Amygdala (tissue), 56 donors: ENCODE measurements around the gene ZNF319.

Experiments
- DNase-seq, 56 donors: peaks; one replicate each; lab custom pipeline; 2025; lab: John Stamatoyannopoulos, UW

ZNF319 gene

DNA sequence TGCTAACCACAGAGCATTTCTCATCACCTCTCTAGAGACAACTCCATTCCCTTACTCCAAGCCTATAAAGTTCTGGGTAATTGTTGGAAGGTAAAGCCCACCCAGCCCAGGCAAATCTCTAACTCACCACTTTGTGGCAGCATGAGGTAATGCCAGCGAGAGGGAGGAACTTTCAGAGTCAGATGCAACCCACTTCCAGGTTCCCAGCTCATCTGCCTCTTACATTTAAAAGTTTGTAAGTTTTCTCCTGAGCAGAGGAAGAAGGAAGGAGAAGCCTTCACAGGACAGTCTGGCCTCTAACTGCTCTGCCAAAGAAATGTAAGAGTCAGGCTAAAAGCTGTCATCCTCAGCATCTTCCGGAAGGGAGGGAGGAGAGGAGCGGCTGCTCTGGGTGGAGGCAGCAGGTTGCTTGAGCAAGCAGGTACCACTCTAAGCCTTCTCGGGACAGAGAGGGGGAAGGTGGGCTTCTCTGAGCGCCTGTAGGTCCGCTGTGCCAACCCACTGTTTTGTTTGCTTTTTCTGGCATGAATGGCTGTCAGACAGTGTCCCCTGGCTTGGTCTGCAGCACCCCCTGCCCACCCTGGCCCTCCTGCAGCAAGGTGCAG lies 1.0 kb downstream of the ZNF319 start:
- peak in 4 of 56 donors; percentile 7 to 44 (median 12) for DNase-seq

DNA sequence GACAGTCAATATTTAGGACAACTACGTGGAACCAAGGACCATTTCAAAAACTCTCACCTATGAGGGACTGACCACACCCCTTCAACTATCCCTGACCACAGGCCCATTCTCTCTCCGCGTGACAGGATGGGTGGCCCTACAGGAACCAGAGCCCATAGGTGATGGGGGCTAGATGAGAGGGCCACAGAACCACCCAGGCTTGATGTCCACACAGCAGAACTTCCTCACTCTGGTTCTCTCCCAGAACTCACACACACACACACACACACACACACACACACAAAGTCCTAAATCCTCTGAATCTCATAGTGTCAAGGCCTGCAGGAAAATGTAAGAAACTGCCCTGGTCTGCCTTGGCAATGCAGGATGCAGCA lies 1.5 kb downstream of the ZNF319 start:
- DNase-seq, result no peak

DNA sequence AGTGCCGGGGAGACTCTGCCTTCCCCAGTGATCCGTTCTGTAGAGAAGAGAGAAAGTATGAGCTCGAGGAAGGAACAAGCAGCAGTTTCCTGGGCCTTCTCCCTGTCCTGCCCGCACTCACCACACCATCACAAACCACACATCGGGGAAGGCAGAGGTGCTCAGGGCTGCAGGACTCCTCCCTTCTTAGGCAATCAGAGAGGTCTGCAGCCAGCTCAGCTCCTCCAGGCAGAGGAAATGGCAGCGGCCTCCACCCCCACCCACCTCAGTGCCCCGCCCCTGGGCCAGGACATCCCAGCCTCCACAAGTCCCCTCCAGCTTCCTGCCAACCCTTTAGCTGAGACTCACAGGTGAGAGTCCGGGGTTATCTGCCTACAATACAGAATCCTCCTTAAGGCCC lies 2.0 kb downstream of the ZNF319 start:
- DNase-seq, result no peak

DNA sequence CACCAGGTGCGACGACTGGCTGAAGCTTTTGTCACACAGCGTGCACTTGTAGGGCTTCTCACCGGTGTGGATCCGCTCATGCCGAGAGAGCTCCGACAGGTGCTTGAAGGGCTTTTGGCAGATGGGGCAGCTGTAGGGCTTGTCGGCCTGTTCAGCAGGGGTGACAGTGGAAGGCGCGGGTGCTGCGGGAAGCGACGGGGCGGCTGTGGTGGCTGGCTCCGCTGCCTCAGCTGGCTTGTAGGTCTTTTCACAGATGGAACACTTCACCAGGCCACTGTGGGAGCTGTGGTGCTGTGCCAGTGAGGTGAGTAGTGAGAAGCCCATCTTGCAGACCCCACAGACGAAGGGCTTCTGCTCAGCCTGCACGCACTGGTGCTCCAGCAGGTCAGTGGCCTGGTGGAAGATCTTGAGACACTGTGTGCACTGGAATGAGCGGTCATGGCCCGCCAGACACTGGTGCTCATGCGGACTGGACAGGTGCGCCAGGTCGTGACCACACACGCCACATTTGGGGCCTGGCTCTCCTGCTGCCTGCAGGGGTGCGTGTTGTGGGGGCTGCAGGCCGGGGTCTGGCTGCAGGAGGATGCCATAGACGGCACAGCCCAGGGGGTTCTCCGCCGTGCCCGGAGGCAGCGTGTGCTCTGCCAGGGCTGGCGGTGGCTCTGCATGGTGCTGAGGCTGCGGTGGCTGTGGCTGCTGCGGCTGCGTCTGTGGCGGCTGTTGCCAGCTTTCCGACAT lies 2.8 kb downstream of the ZNF319 start:
- no peak for DNase-seq

DNA sequence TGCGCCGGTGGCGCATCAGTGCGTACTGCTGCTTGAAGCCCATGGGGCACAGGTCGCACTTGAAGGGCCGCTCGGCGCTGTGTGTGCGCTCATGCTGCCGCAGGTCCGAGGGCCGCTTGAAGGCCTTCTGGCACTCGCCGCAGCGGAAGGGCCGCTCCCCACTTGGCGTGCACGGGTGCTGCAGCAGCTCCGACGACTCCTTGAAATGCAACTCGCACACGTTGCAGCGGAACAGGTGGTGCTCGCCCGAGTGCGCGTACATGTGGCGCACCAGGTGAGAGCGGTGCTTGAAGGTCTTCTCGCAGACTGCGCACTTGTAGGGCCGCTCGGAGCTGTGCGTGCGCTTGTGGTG lies 3.3 kb downstream of the ZNF319 start:
- no peak for DNase-seq

DNA sequence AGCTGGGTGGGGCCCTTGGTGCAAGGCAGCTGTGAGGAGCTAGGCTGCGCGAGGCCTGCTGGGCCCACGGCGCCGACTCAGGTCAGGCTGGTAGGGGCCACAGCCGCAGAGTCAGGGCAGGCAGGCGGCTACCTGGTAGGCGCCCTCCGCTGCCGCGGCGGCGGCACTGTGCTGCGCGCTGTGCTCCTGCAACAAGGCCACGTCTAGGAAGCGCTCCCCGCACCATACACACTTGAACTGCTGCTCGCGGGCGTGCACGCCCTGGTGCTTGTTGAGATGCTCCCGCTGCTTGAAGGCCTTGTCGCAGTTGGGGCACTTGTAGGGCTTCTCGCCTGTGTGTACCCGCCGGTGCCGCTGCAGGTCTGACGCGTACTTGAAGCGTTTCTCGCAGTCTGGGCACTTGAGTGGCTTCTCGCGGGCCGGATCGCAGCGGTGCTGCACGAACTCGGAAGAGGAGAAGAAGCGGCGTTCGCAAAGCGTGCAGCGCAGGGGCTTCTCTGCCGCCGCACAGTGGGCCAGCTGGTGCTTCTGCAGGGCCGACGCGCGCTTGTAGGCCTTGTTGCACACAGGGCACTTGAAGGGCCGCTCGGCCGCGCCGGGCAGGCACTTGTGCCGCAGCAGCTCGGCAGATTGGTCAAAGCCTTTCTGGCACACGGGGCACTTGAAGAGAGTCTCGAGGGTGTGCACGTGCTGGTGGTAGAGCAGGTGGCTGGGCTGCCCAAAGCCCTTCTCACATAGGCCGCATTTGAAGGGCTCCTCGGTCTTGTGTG lies 3.9 kb downstream of the ZNF319 start:
- no peak for DNase-seq

DNA sequence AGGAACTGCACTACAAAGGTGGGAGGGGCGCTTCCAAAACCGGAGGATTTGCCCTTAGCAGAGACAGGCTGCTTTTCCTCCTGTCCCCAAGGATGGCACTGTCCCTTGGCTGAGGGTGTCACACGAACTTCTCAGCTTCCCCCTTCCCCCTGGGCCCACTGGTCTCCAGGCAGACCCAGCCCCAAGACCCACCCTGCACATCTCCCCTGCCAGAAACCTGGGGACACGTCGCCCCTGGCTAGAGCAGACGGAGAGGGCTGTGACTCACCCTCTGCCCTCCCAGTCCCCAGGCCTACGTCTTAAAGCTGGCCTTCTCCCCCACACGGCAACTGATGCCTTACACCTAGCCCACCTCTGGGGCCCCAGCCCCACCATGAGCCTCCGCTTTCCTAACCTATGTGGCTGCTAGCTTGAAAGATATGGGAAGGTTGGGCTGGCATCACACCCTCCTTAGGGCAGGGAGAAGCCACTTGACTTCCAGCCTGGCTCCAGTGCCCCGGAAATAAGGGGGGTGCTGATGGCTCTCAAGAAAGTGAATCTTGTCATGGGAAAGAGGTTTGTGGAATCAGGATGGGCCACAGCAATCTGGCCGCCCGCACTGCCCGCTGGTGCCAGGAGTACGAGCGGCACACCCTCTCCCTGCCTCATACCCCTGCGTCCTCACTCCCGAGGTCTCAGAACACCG lies 4.6 kb downstream of the ZNF319 start:
- no peak for DNase-seq

DNA sequence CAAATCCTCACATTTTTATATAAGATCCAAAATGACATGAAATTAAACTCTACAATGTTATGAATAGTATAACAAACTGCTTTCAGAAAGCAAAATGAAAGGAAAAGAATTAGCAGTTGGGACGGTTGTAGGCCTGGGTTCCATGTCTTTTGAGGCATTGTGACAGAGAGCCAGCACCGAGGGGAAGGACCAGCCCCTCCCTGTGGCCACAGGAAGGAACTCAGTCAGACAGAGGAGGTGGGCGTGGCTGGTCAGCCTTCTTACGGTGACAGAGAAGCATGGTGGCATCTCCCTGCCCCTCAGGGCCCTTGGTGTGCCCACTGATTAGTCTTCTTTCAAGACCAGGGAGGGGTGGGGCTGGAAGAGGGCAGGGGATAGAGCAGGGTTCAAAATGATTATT lies 5.7 kb downstream of the ZNF319 start:
- peak in 2 of 56 donors; percentile 7 to 10 for DNase-seq

DNA sequence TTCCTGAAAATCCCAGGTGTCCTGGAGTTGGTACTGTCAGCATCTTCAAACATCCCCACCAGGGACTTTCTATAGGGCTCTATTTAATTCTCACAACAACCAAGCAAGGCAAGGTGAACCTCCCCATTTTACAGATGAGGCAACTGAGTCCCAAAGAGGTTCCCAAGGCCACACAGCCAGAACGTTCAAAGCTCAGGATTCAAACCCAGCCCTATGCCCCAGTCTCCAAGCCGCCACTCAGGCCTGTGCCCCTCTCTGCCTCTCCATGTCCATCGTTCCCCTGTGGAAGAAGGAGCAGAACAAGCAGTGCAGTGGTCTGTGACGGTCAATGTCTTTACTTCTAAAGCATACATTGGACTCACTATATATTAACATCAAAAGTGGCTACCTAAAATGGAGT lies 6.1 kb downstream of the ZNF319 start:
- DNase-seq, result no peak

DNA sequence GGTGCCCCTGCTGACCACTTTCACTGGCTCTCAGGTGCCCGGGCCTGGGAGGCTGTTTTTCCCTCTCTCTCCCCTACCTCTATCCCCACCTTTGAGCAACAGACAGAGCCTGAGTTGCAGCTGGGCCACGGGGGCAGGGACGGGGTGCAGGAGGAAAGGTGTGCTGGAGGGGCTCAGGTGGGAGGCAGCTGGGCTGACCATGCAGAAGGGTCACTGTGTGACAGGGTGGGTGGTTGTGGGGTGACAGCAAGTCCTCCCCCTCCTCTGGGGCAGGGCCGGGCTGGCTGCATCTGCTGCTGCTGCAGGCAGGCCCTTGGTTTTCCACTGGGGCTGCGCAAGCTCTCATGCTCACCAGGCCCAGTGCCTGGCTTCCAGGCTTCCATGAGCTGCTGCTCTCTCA lies 6.6 kb downstream of the ZNF319 start:
- no peak for DNase-seq

DNA sequence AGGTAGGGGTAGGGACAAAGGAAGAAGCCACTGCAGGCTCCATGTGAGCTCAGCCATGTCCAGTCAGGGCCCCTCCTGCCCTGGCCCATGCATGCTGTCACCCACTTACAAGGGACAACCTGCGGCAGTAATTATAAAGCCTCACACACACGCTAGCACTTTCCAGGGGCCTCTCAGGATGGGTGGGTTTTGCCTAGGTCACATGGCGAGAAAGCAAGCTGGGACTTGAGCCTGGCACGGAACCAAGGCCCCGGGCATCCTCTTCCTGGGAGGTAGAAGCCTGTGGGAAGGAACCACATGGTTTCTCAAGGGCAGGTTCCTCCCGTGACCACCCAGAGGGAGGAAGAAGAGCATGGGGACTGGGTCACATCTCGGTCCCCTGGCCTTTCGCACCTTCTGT lies 7.0 kb downstream of the ZNF319 start:
- no peak for DNase-seq

DNA sequence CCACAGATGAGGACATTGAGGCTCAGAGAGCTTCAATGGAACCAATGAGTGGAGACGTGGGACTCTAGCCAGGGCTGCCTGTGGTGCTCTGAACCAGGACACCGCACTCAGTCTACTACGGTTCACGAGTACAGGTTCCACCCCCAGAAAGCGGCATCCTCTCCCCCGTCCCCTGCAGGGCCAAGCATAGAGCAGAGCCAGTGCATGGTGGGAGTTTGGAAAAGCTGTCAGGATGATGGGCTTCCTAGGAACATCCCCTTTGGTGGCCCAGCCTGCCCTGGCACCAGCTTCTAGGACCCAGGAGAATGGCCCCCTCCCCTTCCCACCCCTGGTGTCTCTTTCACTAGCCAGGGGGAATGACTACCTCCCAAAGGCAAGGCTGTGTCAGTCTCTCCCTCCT lies 8.4 kb downstream of the ZNF319 start:
- DNase-seq, result no peak

DNA sequence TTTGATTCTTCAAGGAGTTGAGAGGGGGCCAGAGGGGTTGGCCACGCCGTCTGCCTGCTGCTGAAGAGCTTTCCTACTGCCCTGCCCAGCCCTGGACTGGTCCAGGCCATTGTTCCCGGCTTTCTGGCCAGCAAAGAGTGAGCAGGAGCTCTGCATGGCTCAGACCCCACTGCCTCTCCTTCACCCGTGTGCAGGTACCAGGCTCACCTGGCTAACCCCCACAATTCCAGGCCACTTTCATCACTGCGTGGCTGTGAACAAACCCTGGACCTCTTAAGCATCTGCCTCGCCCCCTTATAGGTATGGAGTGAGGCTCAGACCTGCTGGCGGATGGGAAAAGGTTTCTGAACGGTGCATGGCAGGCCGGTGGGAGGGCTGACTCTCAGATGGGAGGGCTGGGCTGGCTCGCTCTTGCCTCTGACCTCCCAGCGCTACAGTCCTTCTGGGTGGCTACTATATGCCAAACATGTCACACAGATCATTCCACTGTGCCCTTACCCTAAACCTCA lies 8.9 kb downstream of the ZNF319 start:
- DNase-seq, result no peak

DNA sequence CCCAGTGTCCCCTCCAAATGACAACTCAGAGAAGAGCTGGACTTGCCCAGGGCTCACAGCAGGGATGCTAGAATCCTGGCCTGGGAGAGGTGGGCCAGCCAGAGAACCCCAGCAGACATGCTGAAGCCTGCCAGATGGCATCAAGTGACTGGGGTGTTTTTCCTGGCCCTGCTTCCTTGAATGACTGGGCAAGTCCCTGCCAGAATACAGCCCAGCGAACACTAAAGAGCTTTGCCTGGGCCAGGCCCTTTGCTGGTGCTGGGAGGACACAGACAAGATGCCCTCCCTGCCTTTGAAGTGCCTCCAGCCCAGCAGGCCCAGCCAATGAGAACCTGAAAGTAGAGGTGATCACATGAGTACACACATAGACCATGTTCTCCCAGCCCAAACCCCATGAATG lies 11.5 kb downstream of the ZNF319 start:
- peak in 23 of 56 donors; percentile 12 to 70 (median 42) for DNase-seq

DNA sequence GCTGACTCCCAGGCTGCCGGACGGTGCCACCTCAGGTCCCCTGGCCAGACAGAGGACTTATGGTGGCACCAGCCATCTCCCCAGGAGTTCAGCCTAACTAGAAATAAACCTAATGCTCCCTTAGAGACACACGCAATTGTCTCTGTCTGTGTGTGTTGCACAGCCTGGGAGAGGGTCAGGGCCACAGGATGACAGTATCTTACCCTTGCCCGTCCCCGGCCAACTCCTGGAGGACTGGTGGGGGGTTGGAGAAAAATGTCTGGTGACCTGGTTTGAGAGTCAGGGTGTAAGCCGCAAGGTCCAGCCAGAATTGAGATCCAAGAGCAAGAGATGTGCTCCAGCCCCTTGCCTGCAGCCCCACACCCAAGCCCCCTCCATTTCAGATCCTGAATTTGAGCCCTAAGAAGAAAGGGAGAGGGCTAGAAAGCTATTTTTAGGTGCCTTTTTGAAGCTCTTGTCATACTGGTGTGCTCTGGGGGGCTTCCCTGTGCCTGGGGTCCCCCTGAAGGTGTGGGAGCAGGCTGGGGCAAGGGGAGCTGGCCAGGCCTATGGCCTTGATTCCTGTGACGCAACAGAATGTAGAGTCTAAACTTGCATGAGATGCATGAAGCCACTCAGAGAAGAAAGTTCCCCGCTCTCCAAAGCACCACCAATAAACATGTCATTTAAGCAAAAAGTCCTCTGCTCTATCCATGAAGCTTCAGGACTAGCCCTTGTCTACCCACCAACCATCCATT lies 12.9 kb downstream of the ZNF319 start:
- no peak for DNase-seq

DNA sequence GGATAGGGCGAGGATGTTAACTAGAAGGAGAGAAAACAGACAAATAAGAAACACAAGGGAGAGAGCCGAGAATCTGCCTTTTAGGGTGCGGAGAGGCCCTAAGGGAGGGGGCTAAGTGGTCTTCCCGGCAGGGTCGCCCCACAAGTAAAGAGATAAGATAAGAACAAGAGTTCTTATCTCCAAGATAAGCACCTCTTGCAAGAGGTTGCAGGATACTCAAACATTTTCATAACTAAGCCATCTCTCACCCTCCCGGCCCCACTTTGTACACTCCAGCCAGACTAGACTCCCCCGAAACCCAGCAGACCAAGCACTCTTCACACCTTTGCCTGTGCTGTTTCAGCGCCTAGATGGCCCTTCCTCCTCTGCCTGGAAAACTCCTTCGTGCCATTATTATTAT lies 14.3 kb downstream of the ZNF319 start:
- DNase-seq, result no peak

DNA sequence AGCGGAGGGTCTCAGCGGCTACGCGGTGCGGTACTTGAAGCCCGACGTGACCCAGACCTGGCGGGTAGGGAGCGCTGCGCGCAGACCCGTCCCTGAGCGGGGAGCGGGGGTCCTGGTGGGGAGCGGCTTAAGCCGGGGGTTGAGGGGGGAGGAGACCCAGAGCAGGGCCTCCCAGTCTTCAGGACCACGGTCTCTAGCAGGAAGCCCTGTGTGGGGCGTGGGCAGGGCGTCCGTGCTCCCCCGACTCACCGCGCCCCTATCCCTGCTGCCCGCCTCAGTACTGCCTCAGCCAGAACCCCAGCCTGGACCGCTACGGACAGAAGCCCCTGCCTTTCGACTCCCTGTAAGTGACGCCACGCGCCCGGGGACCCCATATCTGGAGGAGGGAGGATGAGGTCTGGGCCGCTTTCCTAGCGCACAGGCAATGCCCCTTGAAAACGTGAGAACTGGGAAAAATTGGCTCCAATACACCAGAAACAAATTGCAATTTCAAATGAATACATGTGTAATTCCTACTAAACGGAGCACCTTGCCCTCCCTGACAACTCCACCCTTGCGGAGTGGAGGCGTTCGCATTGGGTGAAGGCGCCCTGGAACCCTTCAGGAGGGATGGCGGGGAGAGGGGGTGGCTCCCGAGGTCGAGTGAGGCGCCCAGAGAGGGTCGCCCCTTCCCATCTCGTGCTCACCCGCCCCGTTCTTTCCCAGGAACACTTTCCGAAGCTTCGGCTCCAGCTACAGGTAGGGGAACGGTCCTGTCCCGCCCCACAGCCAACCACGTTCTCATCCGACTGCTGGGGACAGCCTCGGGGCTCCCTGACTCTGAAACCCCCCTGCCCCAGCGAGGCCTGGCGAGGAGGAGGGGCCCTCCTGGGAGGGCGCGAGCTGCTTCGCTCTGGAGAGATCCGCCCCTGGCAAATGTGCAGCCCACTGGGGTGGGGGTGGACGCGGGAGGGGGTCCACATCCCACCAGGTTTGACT lies 15.0 kb downstream of the ZNF319 start:
- no peak for DNase-seq

DNA sequence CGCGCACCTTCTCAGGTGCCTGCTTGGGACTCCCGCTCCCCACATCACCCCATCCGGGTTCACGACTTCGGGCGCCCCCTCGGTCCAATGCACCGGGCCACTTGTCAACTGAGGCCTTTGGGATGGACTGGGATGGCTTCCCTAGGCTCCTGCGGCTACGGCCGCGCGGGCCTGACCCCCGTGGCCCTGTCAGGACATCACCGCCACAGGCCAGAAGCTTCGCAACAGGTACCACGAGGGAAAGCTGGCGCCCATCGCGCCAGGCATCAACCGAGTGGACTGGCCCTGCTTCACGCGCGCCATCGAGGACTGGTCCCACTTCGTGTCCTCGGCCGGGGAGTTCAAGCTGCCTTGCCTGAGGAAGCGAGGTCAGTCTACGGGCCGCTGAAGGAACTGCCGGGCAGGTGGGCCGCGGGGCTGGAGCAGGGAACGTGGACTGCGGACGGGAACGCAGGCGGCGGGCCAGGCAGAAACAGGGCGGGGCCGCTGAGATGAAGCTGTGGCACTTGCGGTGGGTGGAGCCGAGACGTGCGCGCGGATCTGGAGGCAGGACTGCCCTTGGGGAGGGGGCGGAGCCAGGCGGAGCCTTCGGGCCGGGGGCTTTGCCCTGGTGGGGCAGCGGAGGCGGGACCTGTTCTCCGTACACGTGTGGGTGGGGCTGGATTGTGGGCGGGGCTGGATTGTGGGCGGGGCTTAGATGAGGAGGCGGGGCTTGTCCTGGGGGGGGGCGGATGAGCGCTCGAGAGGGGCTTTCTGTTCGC lies 15.8 kb downstream of the ZNF319 start:
- DNase-seq, result peak in 25 of 56 donors; percentile 12 to 91 (median 45)
